Large intestine (tissue), 3 donors: ENCODE measurements around the gene GPR12. TPM values are rescaled to one million over a fixed set of nuclear protein-coding genes. Genes with fewer than 3 reads are reported as not detected.

ENCODE experiments used
- DNase-seq, 2 donors: peaks; one replicate each; pipeline versions ENCODE4 v3.0.0 to v3.0.0-alpha.2; 2013
- H3K27ac ChIP-seq: one replicate; pipeline ENCODE4 v1.5.1; 2013; ENCODE audit warnings: low read length
- H3K27me3 ChIP-seq: 2 replicates; pipeline ENCODE4 v1.6.1; 2013; ENCODE audit warnings: low read length; ENCODE audit not compliant: control insufficient read depth, insufficient read depth
- H3K36me3 ChIP-seq: 2 replicates; pipeline ENCODE4 v1.6.1; 2013; ENCODE audit warnings: low read length; ENCODE audit not compliant: control insufficient read depth, insufficient read depth
- H3K4me1 ChIP-seq: one replicate; pipeline ENCODE4 v1.6.1; 2013; ENCODE audit warnings: low read length; ENCODE audit not compliant: control insufficient read depth, insufficient read depth
- H3K4me3 ChIP-seq: one replicate; pipeline ENCODE4 v1.5.1; 2013; ENCODE audit warnings: low read length
- H3K9me3 ChIP-seq: one replicate; pipeline ENCODE4 v1.6.1; 2013; ENCODE audit warnings: mild to moderate bottlenecking, low read depth, low read length, moderate library complexity; ENCODE audit not compliant: control insufficient read depth
- WGBS: methylation state at CpG from one replicate; pipeline ENCODE4 v1.1.5; 2013; ENCODE audit warnings: low lambda C conversion rate; ENCODE audit not compliant: insufficient coverage; 5-methylcytosine and 5-hydroxymethylcytosine counted together
- polyA plus RNA-seq: library from polyadenylated mRNA; unstranded; fragments of 120-200 nt; gene quantifications from one replicate; pipeline ENCODE4 v1.2.1, GENCODE V29; 2013

The GPR12 gene
- polyA plus RNA-seq, 1 donor = 0.97 TPM

- no peaks in the 10 kb centered on the region for H3K36me3 ChIP-seq
Measured at GRCh38 chr13:26705536-26705935, 55.0 kb downstream of the GPR12 start.

More at GRCh38 chr13:26705536-26705935, 55.0 kb downstream of the GPR12 start:
- Histone ChIP-seq H3K9me3 (no peaks in the 10 kb centered on the region), H3K4me1 (no peaks in the 10 kb centered on the region), H3K27ac (no peak overlapping the region), H3K4me3 (no peak overlapping the region), H3K27me3 (peaks cover 3% of the 10 kb centered on the region)
- no peak for DNase-seq
- no CpG with 5 or more reads among the region's 4 CpGs for WGBS

Other genes with a start within 250 kb of the GPR12 start
- gene WASF3, start 203.1 kb downstream of the GPR12 start, polyA plus RNA-seq = 4.6 TPM